NCI-H82 treated with DMSO at 0.1 percent for 48 hours (cell line): ENCODE data around the gene LYST.

Experiments
- DNase-seq: peaks from one replicate; lab custom pipeline; 2025; ENCODE audit not compliant: unreplicated experiment; lab: John Stamatoyannopoulos, UW

LYST gene

DNA sequence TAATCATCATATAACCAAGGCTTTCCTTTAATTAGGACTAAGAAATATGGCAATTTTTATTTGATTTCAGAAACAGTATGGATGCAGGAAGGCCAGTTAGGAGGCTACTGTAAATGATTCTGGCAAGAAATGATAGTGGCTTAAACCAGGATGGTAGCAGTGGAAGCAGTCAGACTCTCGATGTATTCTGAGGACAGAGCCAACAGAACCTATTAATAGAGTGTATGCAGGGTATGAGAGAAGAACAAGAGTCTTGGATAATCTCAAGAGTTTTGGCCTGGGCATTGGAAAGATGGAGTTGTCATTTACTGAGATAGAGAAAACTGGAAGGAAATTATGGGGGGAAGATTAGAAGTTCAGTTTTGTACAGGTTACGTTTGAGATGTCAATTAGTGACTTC, 143.8 kb downstream of the LYST start:
- DNase-seq: no peak

- no peak for DNase-seq
These were observed 144.7 kb downstream of the LYST start for GRCh38 chr1:235721982-235722381.

- no peak for DNase-seq
These were observed 146.2 kb downstream of the LYST start for GRCh38 chr1:235720544-235720943.

GRCh38 chr1:235714205-235714897, 152.4 kb downstream of the LYST start:
- DNase-seq: no peak

GRCh38 chr1:235712812-235713211, 153.9 kb downstream of the LYST start:
- DNase-seq: no peak

DNA sequence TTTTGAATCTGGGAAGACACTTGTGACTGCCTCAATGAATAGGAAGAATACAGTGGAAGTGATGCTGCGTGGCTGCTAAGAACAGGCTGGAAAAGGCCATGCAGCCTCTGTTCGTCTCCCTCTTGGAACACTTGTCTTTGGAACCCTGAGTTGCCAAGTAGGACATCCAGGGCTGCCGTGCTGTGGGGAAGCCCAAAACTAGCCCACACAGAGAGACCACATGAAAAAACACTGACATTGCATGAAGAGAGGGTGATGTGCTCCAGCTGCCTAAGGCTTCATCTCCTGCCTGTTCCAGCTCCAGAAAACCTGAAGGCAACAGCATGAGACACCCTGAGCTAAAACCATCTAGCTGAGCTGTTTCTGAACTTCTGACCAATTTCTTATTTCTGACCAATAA, 156.0 kb downstream of the LYST start:
- no peak for DNase-seq

DNA sequence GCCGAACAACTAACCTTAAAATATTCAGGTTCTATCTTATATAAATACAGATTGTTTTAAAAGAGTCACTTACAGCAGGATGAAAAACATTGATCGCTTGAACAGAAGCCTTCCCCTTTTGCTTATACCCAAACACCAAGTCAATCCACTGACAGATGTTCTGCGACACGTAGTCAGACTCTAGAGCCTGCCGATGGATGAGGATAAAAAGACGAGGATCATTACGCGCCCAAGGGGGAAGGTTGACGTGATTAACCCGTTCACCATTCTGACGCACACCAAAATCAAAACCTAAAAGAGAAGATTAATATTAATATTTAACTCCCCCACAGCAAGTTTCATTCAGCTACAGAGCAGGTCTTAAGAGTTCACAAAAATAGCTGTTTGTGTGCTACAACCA, 157.7 kb downstream of the LYST start:
- peak; percentile 53 for DNase-seq

DNA sequence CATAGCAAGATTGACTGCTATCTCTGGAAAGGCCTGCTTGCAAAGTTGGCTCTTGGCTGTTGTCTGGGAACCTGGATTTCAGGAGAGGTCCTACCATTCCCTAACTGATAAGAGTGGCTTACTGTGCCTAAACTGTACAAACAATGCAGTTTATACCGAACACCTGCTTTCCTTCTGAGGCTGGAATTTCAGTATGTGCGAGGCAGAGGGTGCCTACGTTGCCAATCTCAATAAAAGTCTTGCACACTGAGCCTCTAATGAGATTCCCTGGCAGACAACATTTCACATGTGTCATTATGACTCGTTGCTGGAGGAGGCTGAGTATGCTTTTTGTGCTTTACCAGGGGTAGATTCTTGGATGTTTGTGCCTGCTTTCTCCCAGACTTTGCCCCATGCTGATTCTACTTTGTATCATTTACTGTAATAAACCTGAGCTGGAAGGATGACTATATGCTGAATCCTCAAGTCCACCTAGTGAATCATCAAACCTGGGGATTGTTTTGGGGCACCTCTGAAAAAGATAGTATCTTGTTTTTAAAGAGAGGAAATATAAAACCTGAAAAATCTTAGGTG, 158.2 kb downstream of the LYST start:
- DNase-seq: peak; percentile 68

GRCh38 chr1:235703506-235703905, 163.2 kb downstream of the LYST start:
- no peak for DNase-seq

GRCh38 chr1:235702412-235702811, 164.3 kb downstream of the LYST start:
- DNase-seq: no peak

GRCh38 chr1:235697508-235697907, 169.2 kb downstream of the LYST start:
- DNase-seq: no peak

GRCh38 chr1:235689356-235689755, 177.3 kb downstream of the LYST start:
- DNase-seq: no peak

- DNase-seq: no peak
These were observed 178.6 kb downstream of the LYST start for GRCh38 chr1:235688096-235688495.

- DNase-seq: no peak
These were observed 183.1 kb downstream of the LYST start for GRCh38 chr1:235683653-235684052.

GRCh38 chr1:235682216-235682615, 184.5 kb downstream of the LYST start:
- no peak for DNase-seq

- no peak for DNase-seq
These were observed 187.1 kb downstream of the LYST start for GRCh38 chr1:235679644-235680043.

GRCh38 chr1:235679005-235679404, 187.7 kb downstream of the LYST start:
- DNase-seq: no peak

DNA sequence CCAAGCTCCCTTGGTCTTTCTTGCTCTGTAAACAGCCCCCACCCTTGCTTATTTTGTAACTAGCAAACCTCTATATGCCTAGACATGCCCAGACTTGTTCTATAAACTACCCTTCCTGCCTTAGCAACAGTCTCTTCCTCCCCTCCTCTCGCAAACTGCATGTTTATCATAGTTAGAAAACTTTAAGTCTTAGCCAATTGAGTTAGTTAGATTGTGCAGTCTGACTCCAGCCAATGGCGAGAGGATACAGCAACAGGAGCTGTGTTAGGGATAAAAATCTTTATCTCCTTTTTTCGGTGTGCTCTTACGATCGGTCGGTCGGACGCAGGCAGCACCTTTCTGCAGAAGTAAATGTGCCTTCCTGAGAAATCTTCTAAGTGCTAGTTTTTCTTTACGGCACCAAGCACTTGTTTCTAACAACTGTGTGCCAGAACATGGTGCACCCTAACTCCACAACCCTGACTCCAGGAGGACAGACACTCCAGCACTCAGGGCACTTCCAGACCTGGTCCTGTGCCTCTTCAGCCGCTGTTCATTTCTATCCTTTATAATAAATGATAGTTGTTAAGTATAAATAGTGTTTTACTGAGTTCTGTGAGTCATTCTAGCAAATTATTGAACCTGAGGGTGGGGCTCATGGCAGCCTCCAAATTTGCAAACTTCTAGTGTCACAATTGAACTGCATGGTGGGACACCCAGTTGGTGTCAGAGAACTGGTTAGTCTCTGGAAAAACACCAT, 191.4 kb downstream of the LYST start:
- no peak for DNase-seq

GRCh38 chr1:235673981-235674380, 192.7 kb downstream of the LYST start:
- DNase-seq: no peak

- no peak for DNase-seq
These were observed 194.7 kb downstream of the LYST start for GRCh38 chr1:235671992-235672391.

GRCh38 chr1:235670157-235670776, 196.4 kb downstream of the LYST start:
- no peak for DNase-seq

DNA sequence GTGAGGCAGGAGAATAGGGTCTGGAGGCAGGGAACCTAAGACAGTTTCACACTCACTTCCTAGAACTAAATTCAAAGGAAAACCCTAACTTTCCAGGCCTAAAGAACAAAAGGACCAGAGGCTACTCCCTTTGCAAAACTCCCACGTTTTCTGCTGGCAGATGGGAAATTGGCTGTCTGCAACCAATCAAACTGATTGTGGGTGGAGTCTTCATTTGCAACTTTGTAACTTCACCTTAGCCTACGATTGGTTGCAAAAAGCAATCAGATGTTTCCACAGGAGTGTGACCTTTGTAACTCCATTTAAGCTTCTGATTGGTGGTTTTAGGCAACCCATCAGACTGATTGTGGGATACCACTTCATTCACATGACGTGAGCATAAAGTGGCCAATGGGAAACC, 197.4 kb downstream of the LYST start:
- DNase-seq: no peak
